Testis (tissue), 3 donors: ENCODE results near the gene SLC1A3. TPM values are rescaled to one million over a fixed set of nuclear protein-coding genes. Genes with fewer than 3 reads are reported as not detected.

Source experiments
- DNase-seq: peaks from one replicate; pipeline ENCODE4 v3.0.0-alpha.2; 2019
- H3K27ac ChIP-seq, 2 donors: fragments of 200-600 bp; sonication (generic); one replicate each; pipeline ENCODE4 v1.5.1; 2019
- H3K27me3 ChIP-seq: fragments of 200-600 bp; sonication (generic); one replicate; pipeline ENCODE4 v1.5.1; 2019
- H3K36me3 ChIP-seq: fragments of 200-600 bp; sonication (generic); one replicate; pipeline ENCODE4 v1.5.1; 2017; ENCODE audit warnings: low read depth; ENCODE audit errors: missing control alignments
- H3K4me1 ChIP-seq: fragments of 200-600 bp; sonication (generic); one replicate; pipeline ENCODE4 v1.5.1; 2019
- H3K4me3 ChIP-seq, 2 donors: fragments of 200-600 bp; sonication (generic); one replicate each; pipeline ENCODE4 v1.5.1; 2017 to 2019
- H3K9me3 ChIP-seq: fragments of 200-600 bp; sonication (generic); one replicate; pipeline ENCODE4 v1.5.1; 2017
- POLR2A ChIP-seq: fragments of 450-650 bp; IDR thresholded peaks from one replicate; pipeline ENCODE4 v1.6.1; 2017; ENCODE audit warnings: antibody characterized with exemption, mild to moderate bottlenecking, moderate library complexity
- WGBS, 2 donors: methylation state at CpG; one replicate each; pipeline ENCODE4 v1.1.5; 2018; 5-methylcytosine and 5-hydroxymethylcytosine counted together
- intact Hi-C: fragments of 100-400 bp; cut with DNase I; formaldehyde crosslinking; loops from one replicate; pipeline ENCODE4 v1.15.1; 2023; ENCODE audit warnings: low total_unique reads
- polyA plus RNA-seq: library from polyadenylated mRNA; stranded (reverse); fragments of 350-450 nt; fragmentation: Illumina TruSeq; extraction: RNeasy Lipid Tissue Mini Kit (QIAGEN cat#74804); gene quantifications from one replicate; pipeline ENCODE4 v1.2.3, GENCODE V29; 2014; ENCODE audit warnings: low read depth, low replicate concordance; ENCODE audit not compliant: insufficient read depth
- total RNA-seq, 2 donors: library from RNA; depleted of rRNA; stranded (reverse); fragments of >200 nt; gene quantifications; one replicate each; pipeline ENCODE4 v1.2.3, GENCODE V29; 2016
- TF ChIP-seq, protein P1 (sequence below), 3 experiments: fragments of 450-650 bp in 2 of 3; fragments of 200-600 bp in 1 of 3; sonication (generic) in 1 of 3; IDR thresholded peaks; one replicate each; pipeline ENCODE4 v1.5.1; 2016 to 2019; ENCODE audit warnings: antibody characterized with exemption in 3 of 3, mild to moderate bottlenecking in 2 of 3, moderate library complexity in 1 of 3

SLC1A3 gene
- total and polyA plus RNA-seq, 3 donors from 2014 or later, result 3.6 to 10.8 (median 6.6) TPM

DNA sequence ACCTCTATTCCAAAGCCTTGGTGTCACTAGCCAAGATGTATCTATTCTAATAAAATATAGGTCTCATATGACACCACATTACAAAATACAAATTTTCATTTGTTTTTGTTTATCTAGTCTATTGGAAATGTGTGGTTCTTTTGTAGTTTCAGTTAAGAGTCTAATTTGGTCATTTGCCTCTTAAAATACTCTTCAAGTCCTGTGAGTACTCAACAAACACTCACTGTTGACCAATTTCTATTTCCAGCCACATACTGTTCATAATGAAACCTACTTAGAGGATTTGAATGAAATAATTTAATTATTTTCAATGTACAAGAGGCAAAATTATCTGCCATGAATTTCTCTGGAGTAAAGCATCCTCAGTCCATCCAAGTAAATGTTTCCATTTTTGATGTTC, 40.6 kb downstream of the SLC1A3 start:
- intact Hi-C loops, result no loop called here
- Histone ChIP-seq H3K4me1 (no peaks in the 10 kb centered on the region), H3K4me3 (no peak overlapping the region), H3K9me3 (no peaks in the 10 kb centered on the region), H3K27ac (no peak overlapping the region), H3K36me3 (no peaks in the 10 kb centered on the region), H3K27me3 (no peaks in the 10 kb centered on the region)
- TF ChIP-seq POLR2A, result no peak
- no peak for DNase-seq

DNA sequence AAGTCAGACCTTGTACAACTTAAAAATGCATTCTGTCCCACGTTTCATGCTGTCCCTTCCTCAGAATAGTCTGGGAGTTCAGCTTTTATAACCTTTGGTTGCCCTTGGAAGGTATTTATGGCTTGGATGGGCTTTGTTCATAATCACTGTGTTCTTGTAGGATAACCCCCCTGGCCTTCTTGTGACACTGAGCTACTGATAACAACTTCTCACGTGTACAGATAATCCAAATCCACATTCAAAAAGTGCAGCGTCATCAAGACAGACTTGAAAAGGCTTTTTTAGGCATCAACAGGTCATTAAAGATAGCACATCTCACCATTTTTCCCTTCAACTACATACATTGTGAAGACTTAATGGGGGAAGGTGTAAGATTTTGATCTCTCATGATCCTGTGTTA, 42.0 kb downstream of the SLC1A3 start:
- Histone ChIP-seq H3K4me1 (no peaks in the 10 kb centered on the region), H3K9me3 (no peaks in the 10 kb centered on the region), H3K27me3 (no peaks in the 10 kb centered on the region), H3K36me3 (no peaks in the 10 kb centered on the region), H3K4me3 (no peak overlapping the region), H3K27ac (no peak overlapping the region)
- TF ChIP-seq POLR2A, result no peak
- TF ChIP-seq, protein P1, sequence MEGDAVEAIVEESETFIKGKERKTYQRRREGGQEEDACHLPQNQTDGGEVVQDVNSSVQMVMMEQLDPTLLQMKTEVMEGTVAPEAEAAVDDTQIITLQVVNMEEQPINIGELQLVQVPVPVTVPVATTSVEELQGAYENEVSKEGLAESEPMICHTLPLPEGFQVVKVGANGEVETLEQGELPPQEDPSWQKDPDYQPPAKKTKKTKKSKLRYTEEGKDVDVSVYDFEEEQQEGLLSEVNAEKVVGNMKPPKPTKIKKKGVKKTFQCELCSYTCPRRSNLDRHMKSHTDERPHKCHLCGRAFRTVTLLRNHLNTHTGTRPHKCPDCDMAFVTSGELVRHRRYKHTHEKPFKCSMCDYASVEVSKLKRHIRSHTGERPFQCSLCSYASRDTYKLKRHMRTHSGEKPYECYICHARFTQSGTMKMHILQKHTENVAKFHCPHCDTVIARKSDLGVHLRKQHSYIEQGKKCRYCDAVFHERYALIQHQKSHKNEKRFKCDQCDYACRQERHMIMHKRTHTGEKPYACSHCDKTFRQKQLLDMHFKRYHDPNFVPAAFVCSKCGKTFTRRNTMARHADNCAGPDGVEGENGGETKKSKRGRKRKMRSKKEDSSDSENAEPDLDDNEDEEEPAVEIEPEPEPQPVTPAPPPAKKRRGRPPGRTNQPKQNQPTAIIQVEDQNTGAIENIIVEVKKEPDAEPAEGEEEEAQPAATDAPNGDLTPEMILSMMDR (IDR thresholded peaks at IDR 0.05), result no peak
- intact Hi-C loops, result no loop called here
- no peak for DNase-seq
- WGBS, 2 donors, result 52 to 66% methylated on average over 3 of the region's 3 CpGs

DNA sequence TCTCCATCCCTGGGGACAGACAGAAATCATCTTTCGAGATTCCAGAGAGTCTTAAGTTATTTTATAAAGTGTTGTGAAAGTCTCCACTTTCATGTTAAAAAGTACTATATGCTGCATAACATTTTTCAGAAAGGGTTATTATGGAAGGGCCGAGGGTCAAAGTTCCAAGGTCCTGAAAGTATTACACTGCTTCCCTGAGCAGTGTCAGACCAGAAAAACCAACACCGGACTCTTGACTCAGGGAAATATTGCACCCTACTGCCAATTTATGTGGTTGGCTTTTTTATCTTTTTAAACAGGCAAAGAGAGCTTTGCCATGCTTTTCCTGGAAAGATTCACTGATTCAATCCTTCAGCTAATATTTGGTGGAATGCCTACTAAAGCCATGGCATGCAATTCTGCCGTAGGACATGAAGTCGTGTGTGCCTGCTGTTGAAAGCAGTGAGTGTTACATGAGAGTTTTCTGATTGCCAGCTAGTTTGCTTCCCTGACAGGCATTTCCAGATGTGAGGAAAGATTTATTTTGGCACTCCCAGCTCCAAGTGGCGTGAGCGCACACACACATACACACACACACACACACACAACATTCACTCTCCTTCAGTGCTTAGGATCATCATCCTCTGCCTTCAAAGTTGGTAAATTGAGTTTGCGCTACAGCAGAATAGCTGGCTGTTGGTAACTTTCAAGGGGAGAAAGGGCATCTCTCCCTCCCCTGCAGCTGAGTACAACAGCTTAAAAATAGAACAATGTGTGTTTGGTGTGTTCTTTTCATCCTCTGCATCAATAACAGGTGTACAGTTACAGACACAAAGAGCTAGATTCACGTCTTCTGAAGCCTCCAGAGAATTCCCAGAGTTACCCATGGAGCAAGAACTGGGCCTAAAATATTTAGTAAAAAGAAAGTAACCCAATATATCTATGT, 45.6 kb downstream of the SLC1A3 start:
- no peak for DNase-seq
- Histone ChIP-seq H3K4me3 (no peak overlapping the region), H3K4me1 (no peaks in the 10 kb centered on the region), H3K9me3 (no peaks in the 10 kb centered on the region), H3K36me3 (no peaks in the 10 kb centered on the region), H3K27ac (no peak overlapping the region), H3K27me3 (no peaks in the 10 kb centered on the region)
- intact Hi-C loops, result no loop called here
- 76 to 89% methylated on average over 9 of the region's 9 CpGs for WGBS, 2 donors
- TF ChIP-seq, protein P1 (IDR thresholded peaks at IDR 0.05), result no peak
- TF ChIP-seq POLR2A, result no peak

DNA sequence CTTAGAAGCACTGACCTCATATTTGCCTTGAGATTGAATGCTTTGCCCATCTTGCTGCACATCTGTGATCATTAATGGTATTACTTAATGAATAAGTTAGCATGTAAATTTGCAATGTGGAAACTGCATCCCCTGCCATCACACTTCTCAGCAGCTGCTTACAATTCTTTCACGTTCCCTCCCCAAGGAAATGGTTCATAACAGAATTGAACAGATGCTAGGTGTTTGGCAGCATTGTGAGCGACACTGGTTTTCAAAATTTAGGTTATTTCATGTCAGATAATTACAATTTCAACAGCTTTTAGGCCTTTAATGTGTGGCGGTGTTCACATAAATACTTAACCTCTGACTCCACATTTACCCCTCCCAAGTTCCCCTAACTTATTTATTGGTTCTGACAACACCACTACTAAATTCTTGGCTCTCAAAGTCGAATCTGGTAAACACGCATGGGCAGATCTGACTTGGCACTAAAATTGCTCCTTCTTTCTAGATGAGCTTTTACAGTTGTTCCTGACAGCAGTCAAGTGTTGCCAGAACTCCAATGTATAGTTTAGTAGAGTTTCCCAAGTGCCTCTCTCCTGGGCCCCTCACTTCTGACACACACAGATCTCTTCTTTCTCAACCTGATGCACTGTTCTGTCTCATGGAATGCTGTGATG, 46.8 kb downstream of the SLC1A3 start:
- H3K36me3 ChIP-seq, result no peaks in the 10 kb centered on the region
- TF ChIP-seq, protein P1 (IDR thresholded peaks at IDR 0.05), result no peak
- no peak for TF ChIP-seq POLR2A
- no peak for DNase-seq
- H3K4me3 ChIP-seq, result no peak overlapping the region
- WGBS, 2 donors, result 83 to 88% methylated on average over 5 of the region's 5 CpGs
- H3K4me1 ChIP-seq, result no peaks in the 10 kb centered on the region
- no peak overlapping the region for H3K27ac ChIP-seq
- intact Hi-C loops, result no loop called here
- no peaks in the 10 kb centered on the region for H3K9me3 ChIP-seq
- H3K27me3 ChIP-seq, result no peaks in the 10 kb centered on the region

DNA sequence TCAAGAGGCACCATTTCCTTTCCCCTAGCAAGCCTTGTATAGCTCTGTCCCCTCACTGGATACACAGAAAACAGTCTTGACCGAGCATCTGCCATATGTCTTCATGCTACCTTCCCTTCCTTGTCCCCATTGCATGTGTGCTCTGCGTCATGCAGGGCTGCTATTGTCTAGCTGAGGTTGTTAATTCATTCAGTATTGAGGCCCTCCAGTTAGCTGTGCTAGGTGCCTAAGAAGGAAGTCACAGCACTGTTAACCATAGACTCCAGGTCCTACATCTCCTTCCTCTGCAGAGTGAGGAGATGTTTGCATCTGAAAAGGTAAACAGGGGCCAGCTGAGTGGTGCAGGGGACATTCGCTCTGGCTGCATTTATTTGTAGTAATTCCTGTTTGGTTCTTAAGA, 48.2 kb downstream of the SLC1A3 start:
- TF ChIP-seq, protein P1 (IDR thresholded peaks at IDR 0.05), result no peak
- 89 to 91% methylated on average over 3 of the region's 3 CpGs for WGBS, 2 donors
- no peaks in the 10 kb centered on the region for H3K4me1 ChIP-seq
- no peaks in the 10 kb centered on the region for H3K36me3 ChIP-seq
- no peak overlapping the region for H3K4me3 ChIP-seq
- no peak for DNase-seq
- intact Hi-C loops, result no loop called here
- H3K27ac ChIP-seq, result no peak overlapping the region
- no peaks in the 10 kb centered on the region for H3K9me3 ChIP-seq
- no peaks in the 10 kb centered on the region for H3K27me3 ChIP-seq
